Esophagus (tissue), 2 donors: Measurements from ENCODE around the gene COPG1. TPM values are rescaled to one million over a fixed set of nuclear protein-coding genes. Genes with fewer than 3 reads are reported as not detected.

ENCODE experiments used
- H3K27ac ChIP-seq, 2 donors: one replicate each; pipeline ENCODE4 v1.5.1; 2013; ENCODE audit warnings: low read depth in 2 of 2, mild to moderate bottlenecking in 2 of 2, inconsistent platforms in 1 of 2, low read length in 1 of 2, moderate library complexity in 1 of 2
- H3K27me3 ChIP-seq, 2 donors: one replicate each; pipeline ENCODE4 v1.6.1; 2013; ENCODE audit warnings: low read length in 2 of 2, control low read depth in 1 of 2, mild to moderate bottlenecking in 1 of 2; ENCODE audit not compliant: insufficient read depth in 2 of 2, control insufficient read depth in 1 of 2
- H3K36me3 ChIP-seq, 2 donors: one replicate each; pipeline ENCODE4 v1.6.1; 2013; ENCODE audit warnings: low read length in 1 of 2; ENCODE audit not compliant: control insufficient read depth in 2 of 2, insufficient read depth in 2 of 2
- H3K4me1 ChIP-seq, 2 donors: one replicate each; pipeline ENCODE4 v1.6.1; 2013; ENCODE audit warnings: low read length in 1 of 2; ENCODE audit not compliant: control insufficient read depth in 2 of 2, insufficient read depth in 2 of 2
- H3K4me3 ChIP-seq, 2 donors: one replicate each; pipeline ENCODE4 v1.5.1; 2013; ENCODE audit warnings: low read length in 2 of 2, mild to moderate bottlenecking in 2 of 2, low read depth in 1 of 2, moderate library complexity in 1 of 2
- H3K9me3 ChIP-seq, 2 donors: one replicate each; pipeline ENCODE4 v1.6.1; 2013; ENCODE audit warnings: mild to moderate bottlenecking in 2 of 2, low read depth in 1 of 2, low read length in 1 of 2, moderate library complexity in 1 of 2; ENCODE audit not compliant: control insufficient read depth in 2 of 2, insufficient read depth in 1 of 2
- WGBS, 2 donors: extraction: QIAGEN DNeasy Blood & Tissue Kit; methylation state at CpG; one replicate each; pipeline ENCODE4 v1.1.7; 2013; 5-methylcytosine and 5-hydroxymethylcytosine counted together
- polyA plus RNA-seq, 2 donors: library from polyadenylated mRNA; stranded (reverse); fragments of 200-250 nt; gene quantifications; one replicate each; pipeline ENCODE4 v1.2.3, GENCODE V29; 2013
- donor health status: healthy with polysubstance abuse.
- donor health status: Bipolar disorder and iron deficiency.

The COPG1 gene
- polyA plus RNA-seq, 2 donors: 75.6 TPM

- H3K4me1 ChIP-seq: no peaks in the 10 kb centered on the region
- peaks cover 0 to 10% of the 10 kb centered on the region in 2 donors for H3K36me3 ChIP-seq
- WGBS, 2 donors: 88 to 95% methylated on average over 3 of the region's 3 CpGs
- H3K9me3 ChIP-seq: no peaks in the 10 kb centered on the region
- no peaks in the 10 kb centered on the region for H3K27me3 ChIP-seq
- no peak overlapping the region for H3K4me3 ChIP-seq
- H3K27ac ChIP-seq: no peak overlapping the region
Observed at GRCh38 chr3:129325383-129325782, 76.0 kb downstream of the COPG1 start.

- no peak overlapping the region for H3K27ac ChIP-seq
- H3K4me1 ChIP-seq: no peaks in the 10 kb centered on the region
- H3K27me3 ChIP-seq: no peaks in the 10 kb centered on the region
- WGBS, 2 donors: 91 to 93% methylated on average over 12 of the region's 12 CpGs
- peaks cover 0 to 4% of the 10 kb centered on the region in 2 donors for H3K36me3 ChIP-seq
- H3K9me3 ChIP-seq: no peaks in the 10 kb centered on the region
- no peak overlapping the region for H3K4me3 ChIP-seq
Observed at GRCh38 chr3:129326138-129326537, 76.7 kb downstream of the COPG1 start.

- Histone ChIP-seq H3K9me3 (no peaks in the 10 kb centered on the region), H3K27me3 (no peaks in the 10 kb centered on the region), H3K4me3 (no peak overlapping the region), H3K4me1 (no peaks in the 10 kb centered on the region), H3K27ac (no peak overlapping the region), H3K36me3 (peaks cover 0 to 2% of the 10 kb centered on the region in 2 donors)
- WGBS, 2 donors: 95 to 96% methylated on average over 11 of the region's 11 CpGs
Observed at GRCh38 chr3:129326595-129326994, 77.2 kb downstream of the COPG1 start.

Other genes with a start within 250 kb of the COPG1 start
- gene EFCC1, start 248.3 kb upstream of the COPG1 start, polyA plus RNA-seq: 1 to 10 TPM in 1 of 2 donors, under 1 TPM in 1; 0.96 to 1.0 TPM
- not detected for gene GP9, start 188.8 kb upstream of the COPG1 start, polyA plus RNA-seq
- gene RAB43, start 127.8 kb upstream of the COPG1 start, polyA plus RNA-seq: 1 to 10 TPM; 3.6 to 6.5 TPM
- gene ISY1, start 88.5 kb upstream of the COPG1 start, polyA plus RNA-seq: 10 to 100 TPM; 14.9 to 22.1 TPM
- 100 to 1,000 TPM; 287 to 351 TPM for gene CNBP, start 65.7 kb upstream of the COPG1 start, polyA plus RNA-seq
- 10 to 100 TPM; 26.3 to 31.3 TPM for gene HMCES, start 29.3 kb downstream of the COPG1 start, polyA plus RNA-seq
- under 1 TPM; 0.02 to 0.08 TPM for gene EFCAB12, start 179.0 kb downstream of the COPG1 start, polyA plus RNA-seq
- gene MBD4, start 190.3 kb downstream of the COPG1 start, polyA plus RNA-seq: 10 to 100 TPM in 1 of 2 donors, 1 to 10 TPM in 1; 6.2 to 13.4 TPM
- gene IFT122, start 190.6 kb downstream of the COPG1 start, polyA plus RNA-seq: 1 to 10 TPM; 5.5 to 6.2 TPM